HepG2 (cell line): Measurements from ENCODE around the gene CAMKK1.

Experiments used
- BHLHE40 ChIP-seq: IDR thresholded peaks from 2 replicates; pipeline ENCODE4 v1.6.1; 2011; ENCODE audit warnings: low read length, improper control_type of control experiment
- ELF4 ChIP-seq: sonication (generic); formaldehyde crosslinking; IDR thresholded peaks from 2 replicates; pipeline ENCODE4 v1.5.0; 2020; ENCODE audit warnings: missing genetic modification reagents, mild to moderate bottlenecking, moderate library complexity, borderline replicate concordance
- MAFK ChIP-seq, 2 experiments: IDR thresholded peaks in 1 of 2; conservative IDR thresholded peaks in 1 of 2; 2 replicates each; pipeline ENCODE4 v1.6.1; 2011; ENCODE audit warnings: improper control_type of control experiment in 2 of 2, low read length in 2 of 2
- MEIS2 ChIP-seq: sonication (generic); formaldehyde crosslinking; IDR thresholded peaks from 2 replicates; pipeline ENCODE4 v1.9.0; 2021; ENCODE audit warnings: mild to moderate bottlenecking, missing genetic modification reagents
- MIER2 ChIP-seq: IDR thresholded peaks from 2 replicates; pipeline ENCODE4 v1.6.1; 2016; ENCODE audit warnings: missing biosample characterization, missing genetic modification reagents
- POLR2A ChIP-seq, 2 experiments: IDR thresholded peaks; 2 replicates each; pipeline ENCODE4 v1.6.1; 2011; ENCODE audit warnings: low read depth in 2 of 2, low read length in 2 of 2, mild to moderate bottlenecking in 1 of 2, moderate library complexity in 1 of 2; ENCODE audit not compliant: insufficient read depth in 1 of 2
- SAFB2 ChIP-seq: sonication (generic); formaldehyde crosslinking; IDR thresholded peaks from 2 replicates; pipeline ENCODE4 v1.5.1; 2020; ENCODE audit warnings: missing genetic modification reagents, low read depth, mild to moderate bottlenecking, borderline replicate concordance
- TAF1 ChIP-seq: sonication (generic); formaldehyde crosslinking; IDR thresholded peaks from 2 replicates; pipeline ENCODE4 v1.4.0; 2020; ENCODE audit warnings: missing genetic modification reagents

GRCh38 chr17:3929764-3930163, 36.9 kb upstream of the CAMKK1 start:
- TF ChIP-seq BHLHE40 (no peak), TAF1 (CRISPR knock-in tag) (no peak), MIER2 (CRISPR knock-in tag) (no peak), POLR2A (IDR thresholded peaks at IDR 0.05; ENCODE audit: insufficient read depth in 1 of 2, low read depth in 2 of 2, low read length in 2 of 2) (no peak), ELF4 (no peak), MAFK (conservative IDR thresholded peaks at IDR 0.05 in 1 of 2, IDR thresholded peaks at IDR 0.05 in 1 of 2; ENCODE audit: low read length in 2 of 2) (no peak), MEIS2 (CRISPR knock-in tag) (no peak), SAFB2 (CRISPR knock-in tag) (no peak)
